Neural progenitor cell (in vitro differentiated cells): ENCODE data around the gene IGSF8. TPM values are rescaled to one million over a fixed set of nuclear protein-coding genes. Genes with fewer than 3 reads are reported as not detected.
"Not testable (repeated sequence)": the region's sequence is repeated elsewhere in the genome, so short reads cannot be mapped to it uniquely, and the experiment has no call there.

Experiments used
- DNase-seq: peaks from one replicate; pipeline ENCODE4 v3.0.0-alpha.2; 2016; ENCODE audit warnings: low spot score
- H2AFZ ChIP-seq: fragments of 200-600 bp; sonication (generic); replicated peaks from 2 replicates; pipeline ENCODE4 v1.6.1; 2016; ENCODE audit warnings: antibody characterized with exemption
- H3F3A ChIP-seq: fragments of 200-600 bp; sonication (generic); 2 replicates; pipeline ENCODE4 v1.6.1; 2016; ENCODE audit warnings: antibody characterized with exemption, low read depth
- H3K27ac ChIP-seq: fragments of 200-600 bp; sonication (generic); 2 replicates; pipeline ENCODE4 v1.5.1; 2016; ENCODE audit warnings: mild to moderate bottlenecking
- H3K27me3 ChIP-seq: fragments of 200-600 bp; sonication (generic); 2 replicates; pipeline ENCODE4 v1.6.1; 2016; ENCODE audit warnings: mild to moderate bottlenecking, moderate library complexity
- H3K36me3 ChIP-seq: fragments of 200-600 bp; sonication (generic); 2 replicates; pipeline ENCODE4 v1.5.1; 2016
- H3K4me1 ChIP-seq: fragments of 200-600 bp; sonication (generic); 2 replicates; pipeline ENCODE4 v1.6.1; 2016; ENCODE audit warnings: mixed run types
- H3K4me2 ChIP-seq: fragments of 200-600 bp; sonication (generic); 2 replicates; pipeline ENCODE4 v1.6.1; 2016
- H3K4me3 ChIP-seq: fragments of 200-600 bp; sonication (generic); 2 replicates; pipeline ENCODE4 v1.5.1; 2016
- H3K79me2 ChIP-seq: fragments of 200-600 bp; sonication (generic); 2 replicates; pipeline ENCODE4 v1.6.1; 2016; ENCODE audit warnings: low read depth
- H3K9ac ChIP-seq: fragments of 200-600 bp; sonication (generic); 2 replicates; pipeline ENCODE4 v1.6.1; 2016
- H3K9me3 ChIP-seq: fragments of 200-600 bp; sonication (generic); 2 replicates; pipeline ENCODE4 v1.5.1; 2016; ENCODE audit warnings: low read depth
- H4K20me1 ChIP-seq: fragments of 200-600 bp; sonication (generic); 2 replicates; pipeline ENCODE4 v1.6.1; 2016; ENCODE audit warnings: low read depth
- H3K27ac Mint-ChIP-seq: 3 replicates; pipeline ENCODE4 v1.8.0; 2021; ENCODE audit warnings: mixed read lengths
- H3K27me3 Mint-ChIP-seq: 2 replicates; pipeline ENCODE4 v1.8.0; 2022; ENCODE audit warnings: low read depth, mild to moderate bottlenecking, inconsistent platforms, moderate library complexity, mixed read lengths; ENCODE audit not compliant: insufficient read depth
- H3K36me3 Mint-ChIP-seq: 3 replicates; pipeline ENCODE4 v1.8.0; 2021; ENCODE audit warnings: mixed read lengths
- H3K4me1 Mint-ChIP-seq: 3 replicates; pipeline ENCODE4 v1.8.0; 2021; ENCODE audit warnings: mixed read lengths
- H3K4me3 Mint-ChIP-seq: 3 replicates; pipeline ENCODE4 v1.8.0; 2021; ENCODE audit warnings: mild to moderate bottlenecking, moderate library complexity, mixed read lengths
- H3K9me3 Mint-ChIP-seq: 3 replicates; pipeline ENCODE4 v1.8.0; 2020; ENCODE audit warnings: mixed read lengths
- CTCF ChIP-seq: fragments of 200-600 bp; sonication (generic); IDR thresholded peaks from 2 replicates; pipeline ENCODE4 v1.5.1; 2017; ENCODE audit warnings: antibody characterized with exemption, mild to moderate bottlenecking
- EZH2 ChIP-seq: fragments of 200-600 bp; sonication (generic); IDR thresholded peaks from 2 replicates; pipeline ENCODE4 v1.6.1; 2017; ENCODE audit warnings: antibody characterized with exemption, mild to moderate bottlenecking, moderate library complexity
- EZH2phosphoT487 ChIP-seq: fragments of 200-600 bp; sonication (generic); IDR thresholded peaks from 2 replicates; pipeline ENCODE4 v1.6.1; 2017; ENCODE audit warnings: antibody characterized with exemption
- total RNA-seq: library from RNA; depleted of rRNA; stranded (reverse); fragments of >200 nt; gene quantifications from 2 replicates; pipeline ENCODE4 v1.2.3, GENCODE V29; 2015; ENCODE audit warnings: low replicate concordance

Gene IGSF8
- total RNA-seq, 1 donor from 2014 or later: 9.4 TPM

GRCh38 chr1:160052936-160053335, 45.5 kb downstream of the IGSF8 start:
- H3K36me3 Mint-ChIP-seq: no peaks in the 10 kb centered on the region
- Histone ChIP-seq H3K9me3 (no peaks in the 10 kb centered on the region), H3K79me2 (no peaks in the 10 kb centered on the region)

GRCh38 chr1:160050619-160051018, 47.8 kb downstream of the IGSF8 start:
- Histone ChIP-seq H3K4me3 (no peak overlapping the region), H4K20me1 (no peaks in the 10 kb centered on the region), H3F3A (peaks cover 30% of the 10 kb centered on the region), H2AFZ (no peak overlapping the region), H3K9me3 (no peaks in the 10 kb centered on the region), H3K27me3 (peaks cover 23% of the 10 kb centered on the region), H3K9ac (no peak overlapping the region), H3K27ac (no peak overlapping the region), H3K4me1 (peaks cover 44% of the 10 kb centered on the region), H3K4me2 (no peak overlapping the region), H3K79me2 (no peaks in the 10 kb centered on the region), H3K36me3 (no peaks in the 10 kb centered on the region)
- no peak overlapping the region for H3K27ac Mint-ChIP-seq
- TF ChIP-seq CTCF (no peak), EZH2phosphoT487 (no peak), EZH2 (no peak)
- H3K9me3 Mint-ChIP-seq: peaks cover 2% of the 10 kb centered on the region
- peaks cover 7% of the 10 kb centered on the region for H3K27me3 Mint-ChIP-seq
- H3K4me1 Mint-ChIP-seq: peaks cover 46% of the 10 kb centered on the region
- no peaks in the 10 kb centered on the region for H3K36me3 Mint-ChIP-seq
- no peak for DNase-seq
- no peak overlapping the region for H3K4me3 Mint-ChIP-seq

More at GRCh38 chr1:160052936-160053335, 45.5 kb downstream of the IGSF8 start:
- no peak overlapping the region for H3K9ac ChIP-seq
- no peak for TF ChIP-seq EZH2
- TF ChIP-seq EZH2phosphoT487: no peak
- TF ChIP-seq CTCF: no peak
- peaks cover 27% of the 10 kb centered on the region for H3K4me1 ChIP-seq
- no peak overlapping the region for H3K4me3 ChIP-seq
- peaks cover 10% of the 10 kb centered on the region for H3K27me3 Mint-ChIP-seq
- no peak for DNase-seq
- H4K20me1 ChIP-seq: no peaks in the 10 kb centered on the region
- H2AFZ ChIP-seq: no peak overlapping the region
- no peaks in the 10 kb centered on the region for H3K36me3 ChIP-seq
- peaks cover 7% of the 10 kb centered on the region for H3F3A ChIP-seq
- peaks cover 2% of the 10 kb centered on the region for H3K9me3 Mint-ChIP-seq
- peaks cover 23% of the 10 kb centered on the region for H3K27me3 ChIP-seq
- H3K27ac Mint-ChIP-seq: peak overlapping the region; percentile 15
- H3K4me2 ChIP-seq: no peak overlapping the region
- peaks cover 33% of the 10 kb centered on the region for H3K4me1 Mint-ChIP-seq
- H3K27ac ChIP-seq: no peak overlapping the region
- no peak overlapping the region for H3K4me3 Mint-ChIP-seq

- not testable (repeated sequence) for DNase-seq, H4K20me1 ChIP-seq, H3K36me3 ChIP-seq, H3K4me3 ChIP-seq, H3K9me3 Mint-ChIP-seq, H3K4me3 Mint-ChIP-seq, H3K9me3 ChIP-seq, H3K27ac ChIP-seq, H2AFZ ChIP-seq, H3K4me2 ChIP-seq, H3K27me3 Mint-ChIP-seq, H3K27ac Mint-ChIP-seq, H3K9ac ChIP-seq, H3K79me2 ChIP-seq, H3K36me3 Mint-ChIP-seq
- Histone ChIP-seq H3F3A (peaks cover 34% of the 10 kb centered on the region), H3K4me1 (peaks cover 44% of the 10 kb centered on the region), H3K27me3 (peaks cover 28% of the 10 kb centered on the region)
- peaks cover 46% of the 10 kb centered on the region for H3K4me1 Mint-ChIP-seq
Measured at GRCh38 chr1:160050182-160050581, 48.2 kb downstream of the IGSF8 start.

GRCh38 chr1:160049101-160049500, 49.3 kb downstream of the IGSF8 start:
- Histone ChIP-seq H3K36me3 (no peaks in the 10 kb centered on the region), H3K4me1 (peaks cover 44% of the 10 kb centered on the region), H3K27me3 (peaks cover 29% of the 10 kb centered on the region), H3K79me2 (no peaks in the 10 kb centered on the region), H3K27ac (no peak overlapping the region), H3K9me3 (no peaks in the 10 kb centered on the region), H3K4me2 (no peak overlapping the region), H3F3A (peaks cover 36% of the 10 kb centered on the region), H3K4me3 (no peak overlapping the region), H3K9ac (no peak overlapping the region), H2AFZ (no peak overlapping the region), H4K20me1 (no peaks in the 10 kb centered on the region)
- no peak for DNase-seq
- Mint-ChIP-seq H3K27ac (no peak overlapping the region), H3K4me1 (peaks cover 40% of the 10 kb centered on the region), H3K9me3 (no peaks in the 10 kb centered on the region), H3K36me3 (no peaks in the 10 kb centered on the region), H3K27me3 (peaks cover 5% of the 10 kb centered on the region), H3K4me3 (no peak overlapping the region)
- no peak for TF ChIP-seq EZH2
- no peak for TF ChIP-seq EZH2phosphoT487
